ENCODE measurements around the gene KCTD1. TPM values are rescaled to one million over a fixed set of nuclear protein-coding genes. Genes with fewer than 3 reads are reported as not detected.

Gene KCTD1
- total and polyA plus RNA-seq, 2 donors (not counting 1 experiment from before 2014, with no cell fraction given) = 2.3 to 5.0 TPM

GRCh38 chr18:26406854-26407517, 141.4 kb downstream of the KCTD1 start:
- intact Hi-C loops (cut with micrococcal nuclease) = no loop called here
- Mint-ChIP-seq H3K27ac (no peak overlapping the region), H3K4me1 (peaks cover 4% of the 10 kb centered on the region), H3K27me3 (no peaks in the 10 kb centered on the region), H3K9me3 (ENCODE audit: insufficient read depth) (no peaks in the 10 kb centered on the region), H3K4me3 (no peak overlapping the region)
- Histone ChIP-seq H3K9me3 (ENCODE audit: control extremely low read depth in 1 of 3, control insufficient read depth in 2 of 3, insufficient read depth in 1 of 3, low read length in 2 of 3) (no peaks in the 10 kb centered on the region), H3K4me1 (ENCODE audit: control insufficient read depth in 2 of 2, insufficient read depth in 2 of 2, low read length in 2 of 2) (no peaks in the 10 kb centered on the region), H4K20me1 (ENCODE audit: control insufficient read depth, insufficient read depth, low read length, poor library complexity, severe bottlenecking) (no peaks in the 10 kb centered on the region), H3K36me3 (replicated peaks in 1 of 2; ENCODE audit: control extremely low read depth in 1 of 2, control insufficient read depth in 1 of 2, extremely low read depth in 1 of 2, insufficient read depth in 2 of 2, low read length in 1 of 2) (no peaks in the 10 kb centered on the region), H3K27me3 (replicated peaks in 1 of 4; ENCODE audit: control extremely low read depth in 1 of 4, control insufficient read depth in 3 of 4, insufficient read depth in 4 of 4, low read length in 3 of 4) (no peaks in the 10 kb centered on the region), H3K9ac (ENCODE audit: low read length) (no peak overlapping the region), H3K4me2 (replicated peaks; ENCODE audit: low read depth, low read length, poor library complexity, severe bottlenecking) (no peak overlapping the region), H3K79me2 (ENCODE audit: control insufficient read depth, insufficient read depth, low read length) (no peaks in the 10 kb centered on the region), H2AFZ (ENCODE audit: insufficient read depth, low read depth, low read length, poor library complexity, severe bottlenecking) (no peak overlapping the region), H3K27ac (ENCODE audit: low read length in 2 of 2) (no peak overlapping the region), H3K4me3 (ENCODE audit: control extremely low read depth in 1 of 5, extremely low read depth in 1 of 5, insufficient read depth in 1 of 5, low read depth in 2 of 5, low read length in 4 of 5) (no peak overlapping the region)
- whole genome bisulfite sequencing (ENCODE audit: insufficient coverage) = 83% methylated on average over 9 of the region's 15 CpGs
- ATAC-seq (ENCODE audit: low read depth) = no peak
- TF ChIP-seq EZH2 (IDR thresholded peaks at IDR 0.05; ENCODE audit: borderline replicate concordance, insufficient read depth, low read depth, low read length, poor library complexity, severe bottlenecking) (no peak), CTCF (IDR thresholded peaks at IDR 0.05) (no peak)
- ChIA-PET CTCF (interaction anchor here (0.7 kb wide), 1 partner anchor 851 kb away, joined by 3 read pairs; no protein-coding TSS in a partner anchor), POLR2A (no interaction called here)
- no peak for DNase-seq

GRCh38 chr18:26406324-26406723, 142.0 kb downstream of the KCTD1 start:
- H3K4me3 Mint-ChIP-seq = no peak overlapping the region
- POLR2A ChIA-PET = no interaction called here
- intact Hi-C loops (cut with micrococcal nuclease) = no loop called here

More at GRCh38 chr18:26406324-26406723, 142.0 kb downstream of the KCTD1 start:
- Histone ChIP-seq H3K36me3 (replicated peaks in 1 of 2; ENCODE audit: control extremely low read depth in 1 of 2, control insufficient read depth in 1 of 2, extremely low read depth in 1 of 2, insufficient read depth in 2 of 2, low read length in 1 of 2) (no peaks in the 10 kb centered on the region), H3K4me2 (replicated peaks; ENCODE audit: low read depth, low read length, poor library complexity, severe bottlenecking) (no peak overlapping the region), H3K27me3 (replicated peaks in 1 of 4; ENCODE audit: control extremely low read depth in 1 of 4, control insufficient read depth in 3 of 4, insufficient read depth in 4 of 4, low read length in 3 of 4) (no peaks in the 10 kb centered on the region), H3K9ac (ENCODE audit: low read length) (no peak overlapping the region), H3K4me1 (ENCODE audit: control insufficient read depth in 2 of 2, insufficient read depth in 2 of 2, low read length in 2 of 2) (no peaks in the 10 kb centered on the region), H4K20me1 (ENCODE audit: control insufficient read depth, insufficient read depth, low read length, poor library complexity, severe bottlenecking) (no peaks in the 10 kb centered on the region), H3K27ac (ENCODE audit: low read length in 2 of 2) (no peak overlapping the region), H3K79me2 (ENCODE audit: control insufficient read depth, insufficient read depth, low read length) (no peaks in the 10 kb centered on the region), H3K4me3 (ENCODE audit: control extremely low read depth in 1 of 5, extremely low read depth in 1 of 5, insufficient read depth in 1 of 5, low read depth in 2 of 5, low read length in 4 of 5) (no peak overlapping the region), H3K9me3 (ENCODE audit: control extremely low read depth in 1 of 3, control insufficient read depth in 2 of 3, insufficient read depth in 1 of 3, low read length in 2 of 3) (no peaks in the 10 kb centered on the region), H2AFZ (ENCODE audit: insufficient read depth, low read depth, low read length, poor library complexity, severe bottlenecking) (no peak overlapping the region)
- CTCF ChIA-PET = interaction anchor here (1.4 kb wide), 1 partner anchor 22 kb away, joined by 3 read pairs; no protein-coding TSS in a partner anchor
- TF ChIP-seq EZH2 (IDR thresholded peaks at IDR 0.05; ENCODE audit: borderline replicate concordance, insufficient read depth, low read depth, low read length, poor library complexity, severe bottlenecking) (no peak), CTCF (IDR thresholded peaks at IDR 0.05) (no peak)
- Mint-ChIP-seq H3K27me3 (no peaks in the 10 kb centered on the region), H3K9me3 (ENCODE audit: insufficient read depth) (no peaks in the 10 kb centered on the region), H3K4me1 (peaks cover 4% of the 10 kb centered on the region), H3K27ac (no peak overlapping the region)
- no peak for DNase-seq
- no peak for ATAC-seq (ENCODE audit: low read depth)
- 100% methylated on average over 4 of the region's 12 CpGs for whole genome bisulfite sequencing (ENCODE audit: insufficient coverage)

Data from B cell (primary cell).